Trophoblast cell (in vitro differentiated cells and primary cell): ENCODE data around the gene ZBTB9.
A peak's percentile ranks its signal among the peaks of the same experiment; 100 is the strongest.

Experiments used
- DNase-seq, 2 donors: peaks; one replicate each; pipeline ENCODE4 v3.0.0-alpha.2; 2016
- H2AFZ ChIP-seq: 2 replicates; pipeline ENCODE4 v1.6.1; 2013; ENCODE audit warnings: low read length, moderate library complexity, mild to moderate bottlenecking; ENCODE audit not compliant: insufficient read depth, poor library complexity
- H2AK5ac ChIP-seq: 2 replicates; pipeline ENCODE4 v1.6.1; 2013; ENCODE audit warnings: mild to moderate bottlenecking, low read length
- H2BK120ac ChIP-seq: 2 replicates; pipeline ENCODE4 v1.6.1; 2013; ENCODE audit warnings: low read length, mild to moderate bottlenecking, moderate library complexity; ENCODE audit not compliant: insufficient read depth, poor library complexity
- H2BK12ac ChIP-seq: 2 replicates; pipeline ENCODE4 v1.6.1; 2013; ENCODE audit warnings: mild to moderate bottlenecking, low read length, moderate library complexity
- H2BK5ac ChIP-seq: 2 replicates; pipeline ENCODE4 v1.6.1; 2013; ENCODE audit warnings: low read length, low read depth, moderate library complexity, mild to moderate bottlenecking; ENCODE audit not compliant: poor library complexity
- H3K14ac ChIP-seq: 2 replicates; pipeline ENCODE4 v1.6.1; 2013; ENCODE audit warnings: mild to moderate bottlenecking, low read length
- H3K18ac ChIP-seq: 2 replicates; pipeline ENCODE4 v1.6.1; 2013; ENCODE audit warnings: mild to moderate bottlenecking, low read length
- H3K23ac ChIP-seq: 2 replicates; pipeline ENCODE4 v1.6.1; 2013; ENCODE audit warnings: low read length
- H3K27ac ChIP-seq: 2 replicates; pipeline ENCODE4 v1.5.1; 2013; ENCODE audit warnings: low read depth, mild to moderate bottlenecking, inconsistent platforms, low read length, moderate library complexity
- H3K27me3 ChIP-seq: 2 replicates; pipeline ENCODE4 v1.6.1; 2013; ENCODE audit warnings: inconsistent platforms, mild to moderate bottlenecking, low read length, moderate library complexity; ENCODE audit not compliant: insufficient read depth
- H3K36me3 ChIP-seq, 2 experiments: 1 replicate in 1 of 2; 2 replicates in 1 of 2; pipeline ENCODE4 v1.6.1; 2013; ENCODE audit warnings: low read length in 2 of 2, mild to moderate bottlenecking in 2 of 2, moderate library complexity in 1 of 2; ENCODE audit not compliant: insufficient read depth in 2 of 2, control insufficient read depth in 1 of 2
- H3K4ac ChIP-seq: 2 replicates; pipeline ENCODE4 v1.6.1; 2013; ENCODE audit warnings: low read depth, mild to moderate bottlenecking, low read length, moderate library complexity
- H3K4me1 ChIP-seq, 2 experiments: 1 replicate in 1 of 2; 2 replicates in 1 of 2; pipeline ENCODE4 v1.6.1; 2013; ENCODE audit warnings: low read length in 2 of 2, mild to moderate bottlenecking in 2 of 2, moderate library complexity in 1 of 2; ENCODE audit not compliant: insufficient read depth in 2 of 2, control insufficient read depth in 1 of 2
- H3K4me2 ChIP-seq: 2 replicates; pipeline ENCODE4 v1.6.1; 2013; ENCODE audit warnings: inconsistent platforms, mild to moderate bottlenecking, low read length, moderate library complexity
- H3K4me3 ChIP-seq: 2 replicates; pipeline ENCODE4 v1.5.1; 2013; ENCODE audit warnings: mild to moderate bottlenecking, low read depth, low read length, inconsistent platforms
- H3K79me1 ChIP-seq: one replicate; pipeline ENCODE4 v1.6.1; 2013; ENCODE audit warnings: low read length
- H3K79me2 ChIP-seq: 2 replicates; pipeline ENCODE4 v1.6.1; 2013; ENCODE audit warnings: low read length, mild to moderate bottlenecking; ENCODE audit not compliant: control insufficient read depth, insufficient read depth, poor library complexity
- H3K9ac ChIP-seq: 2 replicates; pipeline ENCODE4 v1.6.1; 2013; ENCODE audit warnings: mild to moderate bottlenecking, low read length
- H3K9me3 ChIP-seq: 2 replicates; pipeline ENCODE4 v1.6.1; 2013; ENCODE audit warnings: low read depth, mild to moderate bottlenecking, control low read depth, inconsistent platforms, low read length; ENCODE audit not compliant: insufficient read depth
- H4K12ac ChIP-seq: 2 replicates; pipeline ENCODE4 v1.6.1; 2013; ENCODE audit warnings: low read depth, mild to moderate bottlenecking, low read length, moderate library complexity
- H4K8ac ChIP-seq: 2 replicates; pipeline ENCODE4 v1.6.1; 2013; ENCODE audit warnings: low read depth, mild to moderate bottlenecking, low read length, moderate library complexity
- H4K91ac ChIP-seq: one replicate; pipeline ENCODE4 v1.6.1; 2013; ENCODE audit warnings: low read depth, mild to moderate bottlenecking, low read length, moderate library complexity
- WGBS: extraction: QIAGEN DNeasy Blood & Tissue Kit; methylation state at CpG from one replicate; pipeline ENCODE4 v1.1.7; 2013; ENCODE audit warnings: missing lambda C conversion rate; ENCODE audit not compliant: insufficient read length, insufficient coverage; ENCODE audit errors: extremely low coverage; 5-methylcytosine and 5-hydroxymethylcytosine counted together

ZBTB9 gene

GRCh38 chr6:33488339-33488738 is 34.0 kb downstream of the ZBTB9 start:
- WGBS: no CpG with 5 or more reads among the region's 7 CpGs
- Histone ChIP-seq H3K4me1 (no peaks in the 10 kb centered on the region), H4K8ac (no peak overlapping the region), H4K12ac (no peak overlapping the region), H4K91ac (no peak overlapping the region), H2BK12ac (no peak overlapping the region), H3K18ac (no peak overlapping the region), H3K79me1 (no peaks in the 10 kb centered on the region), H3K4me2 (no peak overlapping the region), H3K36me3 (no peaks in the 10 kb centered on the region), H3K27me3 (no peaks in the 10 kb centered on the region), H3K9me3 (no peaks in the 10 kb centered on the region), H2BK5ac (no peak overlapping the region), H2BK120ac (no peak overlapping the region), H3K4me3 (no peak overlapping the region), H3K27ac (no peak overlapping the region), H3K79me2 (no peaks in the 10 kb centered on the region), H3K23ac (no peak overlapping the region), H2AFZ (no peak overlapping the region), H3K4ac (no peak overlapping the region), H3K9ac (no peak overlapping the region), H3K14ac (no peak overlapping the region), H2AK5ac (no peak overlapping the region)
- no peak for DNase-seq

GRCh38 chr6:33490198-33490597 is 35.8 kb downstream of the ZBTB9 start:
- no CpG with 5 or more reads among the region's 3 CpGs for WGBS

GRCh38 chr6:33490621-33491020 is 36.2 kb downstream of the ZBTB9 start:
- Histone ChIP-seq H3K27ac (no peak overlapping the region), H3K79me1 (no peaks in the 10 kb centered on the region)
- WGBS: no CpG with 5 or more reads among the region's 6 CpGs

More at GRCh38 chr6:33490198-33490597, 35.8 kb downstream of the ZBTB9 start:
- no peak overlapping the region for H3K23ac ChIP-seq
- H4K91ac ChIP-seq: no peak overlapping the region
- H3K18ac ChIP-seq: no peak overlapping the region
- no peak overlapping the region for H2AFZ ChIP-seq
- H3K9me3 ChIP-seq: no peaks in the 10 kb centered on the region
- H2AK5ac ChIP-seq: no peak overlapping the region
- no peaks in the 10 kb centered on the region for H3K4me1 ChIP-seq
- H3K27ac ChIP-seq: no peak overlapping the region
- no peaks in the 10 kb centered on the region for H3K79me2 ChIP-seq
- H4K12ac ChIP-seq: no peak overlapping the region
- H3K4me2 ChIP-seq: no peak overlapping the region
- H3K36me3 ChIP-seq: no peaks in the 10 kb centered on the region
- no peaks in the 10 kb centered on the region for H3K79me1 ChIP-seq
- H2BK12ac ChIP-seq: no peak overlapping the region
- H3K14ac ChIP-seq: no peak overlapping the region
- no peak overlapping the region for H2BK5ac ChIP-seq
- no peak overlapping the region for H3K9ac ChIP-seq
- H4K8ac ChIP-seq: no peak overlapping the region
- H3K27me3 ChIP-seq: no peaks in the 10 kb centered on the region
- DNase-seq: peak; percentile 64 to 74
- no peak overlapping the region for H2BK120ac ChIP-seq
- no peak overlapping the region for H3K4me3 ChIP-seq
- H3K4ac ChIP-seq: no peak overlapping the region

GRCh38 chr6:33492093-33492492 is 37.7 kb downstream of the ZBTB9 start:
- Histone ChIP-seq H3K4ac (no peak overlapping the region), H2BK120ac (no peak overlapping the region), H3K23ac (no peak overlapping the region), H2AFZ (no peak overlapping the region), H4K8ac (no peak overlapping the region), H4K12ac (no peak overlapping the region), H2BK5ac (no peak overlapping the region), H3K4me2 (no peak overlapping the region), H3K18ac (no peak overlapping the region), H3K27ac (no peak overlapping the region), H2AK5ac (no peak overlapping the region), H3K36me3 (no peaks in the 10 kb centered on the region), H3K9me3 (no peaks in the 10 kb centered on the region), H3K4me1 (no peaks in the 10 kb centered on the region), H3K79me2 (no peaks in the 10 kb centered on the region), H3K14ac (no peak overlapping the region), H3K27me3 (no peaks in the 10 kb centered on the region), H3K4me3 (no peak overlapping the region), H2BK12ac (no peak overlapping the region), H3K79me1 (no peaks in the 10 kb centered on the region), H4K91ac (no peak overlapping the region), H3K9ac (no peak overlapping the region)
- DNase-seq: no peak
- no CpG with 5 or more reads among the region's 4 CpGs for WGBS

More at GRCh38 chr6:33490621-33491020, 36.2 kb downstream of the ZBTB9 start:
- no peak overlapping the region for H3K4me2 ChIP-seq
- H3K4ac ChIP-seq: no peak overlapping the region
- no peaks in the 10 kb centered on the region for H3K4me1 ChIP-seq
- H4K12ac ChIP-seq: no peak overlapping the region
- H3K23ac ChIP-seq: peak overlapping the region; percentile 54
- H3K14ac ChIP-seq: no peak overlapping the region
- no peak overlapping the region for H4K8ac ChIP-seq
- no peak overlapping the region for H3K18ac ChIP-seq
- H3K9ac ChIP-seq: peak overlapping the region; percentile 37
- H3K9me3 ChIP-seq: no peaks in the 10 kb centered on the region
- H3K36me3 ChIP-seq: no peaks in the 10 kb centered on the region
- no peak overlapping the region for H2BK12ac ChIP-seq
- no peak overlapping the region for H2BK5ac ChIP-seq
- H4K91ac ChIP-seq: no peak overlapping the region
- peak overlapping the region; percentile 14 for H3K4me3 ChIP-seq
- DNase-seq: peak; percentile 56 to 62
- no peaks in the 10 kb centered on the region for H3K79me2 ChIP-seq
- H2AK5ac ChIP-seq: no peak overlapping the region
- no peak overlapping the region for H2BK120ac ChIP-seq
- H2AFZ ChIP-seq: no peak overlapping the region
- no peaks in the 10 kb centered on the region for H3K27me3 ChIP-seq
